Subcutaneous abdominal adipose tissue (tissue), 5 donors: ENCODE results near the gene DDI1.
A peak's percentile ranks its signal among the peaks of the same experiment; 100 is the strongest.
"Not testable (repeated sequence)": the region's sequence is repeated elsewhere in the genome, so short reads cannot be mapped to it uniquely, and the experiment has no call there.

Source experiments
- H3K27ac ChIP-seq: one replicate; pipeline ENCODE4 v1.7.0; 2013; ENCODE audit warnings: low read depth, mild to moderate bottlenecking, inconsistent platforms, low read length, moderate library complexity
- H3K27me3 ChIP-seq, 5 donors: one replicate each; pipeline ENCODE4 v1.7.0; 2013; ENCODE audit warnings: low read length in 5 of 5, inconsistent platforms in 1 of 5; ENCODE audit not compliant: control insufficient read depth in 5 of 5, insufficient read depth in 4 of 5
- H3K36me3 ChIP-seq, 5 donors: one replicate each; pipeline ENCODE4 v1.7.0; 2013; ENCODE audit warnings: low read length in 5 of 5; ENCODE audit not compliant: control insufficient read depth in 5 of 5, insufficient read depth in 5 of 5
- H3K4me1 ChIP-seq, 5 donors: one replicate each; pipeline ENCODE4 v1.7.0; 2013; ENCODE audit warnings: low read length in 5 of 5, mild to moderate bottlenecking in 3 of 5, moderate library complexity in 1 of 5; ENCODE audit not compliant: control insufficient read depth in 5 of 5, insufficient read depth in 5 of 5
- H3K4me3 ChIP-seq, 5 donors: one replicate each; pipeline ENCODE4 v1.7.0; 2013; ENCODE audit warnings: low read length in 5 of 5, low read depth in 1 of 5
- H3K9ac ChIP-seq, 5 donors: one replicate each; pipeline ENCODE4 v1.7.0; 2013; ENCODE audit warnings: low read length in 5 of 5, mild to moderate bottlenecking in 4 of 5, moderate library complexity in 3 of 5
- H3K9me3 ChIP-seq, 5 donors: one replicate each; pipeline ENCODE4 v1.7.0; 2013; ENCODE audit warnings: low read length in 5 of 5; ENCODE audit not compliant: control insufficient read depth in 5 of 5
- donor health status: healthy.
- donor health status: healthy.
- donor health status: healthy.
- donor health status: healthy.
- donor health status: healthy.

Gene DDI1

GRCh38 chr11:104036995-104037394 lies 555 bp downstream of the DDI1 start:
- Histone ChIP-seq H3K9me3 (peaks cover 0 to 4% (median 0%) of the 10 kb centered on the region in 5 donors), H3K36me3 (no peaks in the 10 kb centered on the region), H3K4me1 (peaks cover 0 to 6% (median 0%) of the 10 kb centered on the region in 5 donors), H3K27ac (no peak overlapping the region), H3K27me3 (no peaks in the 10 kb centered on the region), H3K9ac (no peak overlapping the region), H3K4me3 (no peak overlapping the region)

DNA sequence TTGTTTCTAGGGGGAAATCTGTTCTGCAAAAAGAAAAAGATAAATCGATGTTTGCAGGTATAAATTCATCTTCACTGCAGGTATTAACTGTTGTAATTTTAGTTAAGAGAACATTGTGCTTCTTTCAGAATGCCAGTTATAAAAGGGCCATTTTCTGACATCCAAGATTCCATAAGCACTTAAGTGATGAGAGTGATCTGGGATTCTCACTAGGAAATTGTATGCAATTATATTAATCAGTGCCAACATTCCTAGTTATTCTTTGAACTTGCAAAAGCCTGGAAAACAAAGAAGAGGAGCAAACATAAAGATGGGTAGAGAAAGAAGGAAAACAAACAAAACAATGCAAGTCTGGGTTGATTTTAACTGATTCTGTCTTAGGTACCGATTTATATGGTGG lies 5.4 kb downstream of the DDI1 start:
- no peaks in the 10 kb centered on the region for H3K27me3 ChIP-seq
- H3K36me3 ChIP-seq = no peaks in the 10 kb centered on the region
- no peak overlapping the region for H3K4me3 ChIP-seq
- no peak overlapping the region for H3K27ac ChIP-seq
- H3K4me1 ChIP-seq = peaks cover 0 to 6% (median 0%) of the 10 kb centered on the region in 5 donors
- peaks cover 0 to 4% (median 0%) of the 10 kb centered on the region in 5 donors for H3K9me3 ChIP-seq
- H3K9ac ChIP-seq = no peak overlapping the region

GRCh38 chr11:104043142-104043541 lies 6.7 kb downstream of the DDI1 start:
- H3K9ac ChIP-seq = no peak overlapping the region
- no peaks in the 10 kb centered on the region for H3K36me3 ChIP-seq
- no peak overlapping the region for H3K4me3 ChIP-seq
- H3K4me1 ChIP-seq = peaks cover 0 to 6% (median 0%) of the 10 kb centered on the region in 5 donors
- no peaks in the 10 kb centered on the region for H3K27me3 ChIP-seq
- H3K27ac ChIP-seq = no peak overlapping the region
- H3K9me3 ChIP-seq = peaks cover 0 to 4% (median 0%) of the 10 kb centered on the region in 5 donors

GRCh38 chr11:104043678-104044239 lies 7.3 kb downstream of the DDI1 start:
- Histone ChIP-seq H3K4me3 (no peak overlapping the region), H3K36me3 (no peaks in the 10 kb centered on the region), H3K27me3 (no peaks in the 10 kb centered on the region), H3K9me3 (peaks cover 0 to 4% (median 0%) of the 10 kb centered on the region in 5 donors), H3K27ac (no peak overlapping the region), H3K9ac (no peak overlapping the region), H3K4me1 (peaks cover 0 to 6% (median 0%) of the 10 kb centered on the region in 5 donors)

- Histone ChIP-seq H3K4me1 (no peaks in the 10 kb centered on the region), H3K9ac (no peak overlapping the region), H3K27me3 (no peaks in the 10 kb centered on the region), H3K27ac (no peak overlapping the region), H3K4me3 (no peak overlapping the region), H3K36me3 (no peaks in the 10 kb centered on the region), H3K9me3 (peaks cover 0 to 4% (median 0%) of the 10 kb centered on the region in 5 donors)
Observed at GRCh38 chr11:104046331-104046730, 9.9 kb downstream of the DDI1 start.

DNA sequence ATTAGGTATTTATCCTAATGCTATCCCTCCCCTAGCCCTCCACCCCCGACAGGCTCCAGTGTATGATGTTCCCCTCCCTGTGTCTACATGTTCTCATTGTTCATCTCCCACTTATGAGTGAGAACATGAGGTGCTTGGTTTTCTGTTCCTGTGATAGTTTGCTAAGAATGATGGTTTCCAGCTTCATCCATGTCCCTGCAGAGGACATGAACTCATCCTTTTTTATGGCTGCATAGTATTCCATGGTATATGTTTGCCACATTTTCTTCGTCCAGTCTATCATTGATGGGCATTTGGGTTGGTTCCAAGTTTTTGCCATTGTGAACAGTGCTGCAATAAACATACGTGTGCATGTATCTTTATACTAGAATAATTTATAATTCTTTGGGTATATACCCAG lies 10.4 kb downstream of the DDI1 start:
- not testable (repeated sequence) for H3K9me3 ChIP-seq, H3K36me3 ChIP-seq, H3K4me1 ChIP-seq, H3K4me3 ChIP-seq, H3K27ac ChIP-seq, H3K9ac ChIP-seq, H3K27me3 ChIP-seq

DNA sequence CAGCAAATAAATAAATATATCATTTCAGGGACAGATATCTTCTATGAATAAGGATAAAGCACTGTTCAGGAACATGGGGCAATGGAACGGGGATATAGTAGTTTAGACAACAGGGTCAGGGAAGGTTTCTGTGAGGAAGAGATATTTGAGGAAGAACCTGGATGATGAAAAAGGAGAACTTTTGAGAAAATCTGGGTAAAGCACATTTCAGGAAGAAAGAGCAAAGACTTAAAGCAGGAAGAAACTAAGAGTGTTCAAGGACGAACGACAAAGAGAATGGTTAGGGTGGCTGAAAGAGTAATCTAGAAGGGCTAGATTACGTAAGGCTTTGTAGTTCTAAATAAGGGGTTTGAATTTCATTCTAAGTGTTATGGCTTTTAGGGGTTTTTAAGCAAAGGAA lies 12.7 kb downstream of the DDI1 start:
- no peak overlapping the region for H3K9ac ChIP-seq
- H3K27ac ChIP-seq = no peak overlapping the region
- peaks cover 0 to 4% (median 0%) of the 10 kb centered on the region in 5 donors for H3K9me3 ChIP-seq
- H3K4me3 ChIP-seq = no peak overlapping the region
- no peaks in the 10 kb centered on the region for H3K27me3 ChIP-seq
- H3K4me1 ChIP-seq = peaks cover 0 to 17% (median 0%) of the 10 kb centered on the region in 5 donors
- no peaks in the 10 kb centered on the region for H3K36me3 ChIP-seq

DNA sequence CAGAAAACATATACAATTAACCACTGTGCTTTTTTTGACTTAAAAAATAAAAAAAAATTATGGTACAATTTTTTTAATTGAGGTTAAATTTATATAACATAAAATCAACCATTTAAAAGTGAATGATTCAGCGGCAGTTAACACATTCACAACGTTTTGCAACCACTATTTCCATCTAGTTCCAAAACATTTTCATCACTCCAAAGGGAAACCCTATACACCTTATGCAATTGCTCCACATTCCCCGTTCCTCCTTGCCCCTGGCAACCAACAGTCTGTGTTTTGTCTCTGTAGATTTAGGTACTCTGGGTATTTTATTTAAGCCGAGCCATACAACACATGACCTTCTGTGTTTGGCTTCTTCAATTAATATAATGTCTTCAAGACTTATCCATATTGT lies 15.3 kb downstream of the DDI1 start:
- Histone ChIP-seq H3K4me1 (peaks cover 0 to 21% (median 0%) of the 10 kb centered on the region in 5 donors), H3K4me3 (no peak overlapping the region), H3K27me3 (no peaks in the 10 kb centered on the region), H3K36me3 (no peaks in the 10 kb centered on the region), H3K9ac (no peak overlapping the region), H3K9me3 (peaks cover 0 to 2% (median 0%) of the 10 kb centered on the region in 5 donors), H3K27ac (peak overlapping the region; percentile 48)

- peaks cover 0 to 21% (median 0%) of the 10 kb centered on the region in 5 donors for H3K4me1 ChIP-seq
- no peak overlapping the region for H3K9ac ChIP-seq
Observed at GRCh38 chr11:104053743-104054478, 17.5 kb downstream of the DDI1 start.

GRCh38 chr11:104054911-104055529 lies 18.6 kb downstream of the DDI1 start:
- no peaks in the 10 kb centered on the region for H3K9me3 ChIP-seq
- H3K27ac ChIP-seq = no peak overlapping the region
- no peak overlapping the region for H3K9ac ChIP-seq
- H3K4me1 ChIP-seq = peaks cover 0 to 24% (median 0%) of the 10 kb centered on the region in 5 donors
- no peaks in the 10 kb centered on the region for H3K27me3 ChIP-seq
- no peaks in the 10 kb centered on the region for H3K36me3 ChIP-seq
- no peak overlapping the region for H3K4me3 ChIP-seq

More at GRCh38 chr11:104053743-104054478, 17.5 kb downstream of the DDI1 start:
- Histone ChIP-seq H3K27me3 (no peaks in the 10 kb centered on the region), H3K9me3 (no peaks in the 10 kb centered on the region), H3K4me3 (no peak overlapping the region), H3K27ac (no peak overlapping the region), H3K36me3 (no peaks in the 10 kb centered on the region)
